AG08395 (cell line): ENCODE results near the gene PCDHGB1.
"Not testable (repeated sequence)": the region's sequence is repeated elsewhere in the genome, so short reads cannot be mapped to it uniquely, and the experiment has no call there.

Experiments
- DNase-seq: peaks from one replicate; pipeline ENCODE4 v3.0.0; 2012; ENCODE audit warnings: mixed read lengths, low spot score

PCDHGB1 gene

GRCh38 chr5:141349917-141350619, at the start of gene PCDHGB1:
PCDHGB1 (plus strand) TSS chr5:141350099; CDS start chr5:141350261, 162 bp downstream.
- peak; percentile 66 for DNase-seq

GRCh38 chr5:141303756-141304155, 46.1 kb upstream of the PCDHGB1 start, which contains the start of gene SLC25A2:
SLC25A2 (minus strand) TSS chr5:141304049; CDS start chr5:141303865, 184 bp downstream.
- no peak for DNase-seq

GRCh38 chr5:141306630-141307029, 43.3 kb upstream of the PCDHGB1 start:
- DNase-seq = no peak

DNA sequence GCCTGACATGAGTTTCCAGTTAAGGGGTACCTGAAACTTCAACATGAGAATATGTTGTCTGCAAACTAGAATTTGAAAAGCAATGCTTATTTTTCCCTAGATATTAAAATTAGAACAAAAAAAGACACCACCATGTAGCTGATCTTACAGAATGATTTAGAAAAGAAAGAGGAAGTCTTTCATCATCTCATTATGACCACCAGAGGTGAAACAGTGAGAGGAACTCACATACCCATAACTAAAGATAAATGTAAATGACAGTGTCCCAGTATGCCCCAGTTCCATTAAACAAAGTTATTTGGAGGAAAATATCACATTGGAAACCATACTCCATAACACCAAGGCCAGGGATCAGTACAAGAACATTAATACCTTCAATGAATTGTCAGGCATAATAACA, 36.2 kb upstream of the PCDHGB1 start:
- DNase-seq = no peak

GRCh38 chr5:141316963-141317362, 32.9 kb upstream of the PCDHGB1 start:
- not testable (repeated sequence) for DNase-seq

DNA sequence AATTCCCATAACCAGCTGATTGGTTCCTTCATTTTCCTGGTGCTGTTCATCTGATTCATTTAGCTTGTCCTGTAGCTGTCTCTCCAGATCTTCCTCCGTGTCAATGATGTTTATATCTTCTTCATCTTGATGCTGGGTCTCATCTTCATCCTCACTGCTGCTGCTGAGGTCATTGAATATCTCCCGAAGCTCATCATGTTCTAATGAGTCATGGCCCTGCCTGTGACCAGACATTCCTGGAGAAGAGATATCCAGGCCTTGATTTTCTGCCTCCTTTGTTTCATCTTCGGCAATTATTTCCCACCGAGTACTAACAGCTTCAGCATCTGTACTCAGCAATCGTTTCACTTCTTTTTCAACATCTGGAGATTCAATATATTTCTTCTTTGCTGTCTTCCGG, 30.7 kb upstream of the PCDHGB1 start:
- no peak for DNase-seq

- DNase-seq = no peak
Observed at GRCh38 chr5:141319699-141320098, 30.2 kb upstream of the PCDHGB1 start.

- peak; percentile 97 for DNase-seq
Observed at GRCh38 chr5:141320225-141321169, 29.4 kb upstream of the PCDHGB1 start, which contains the start of gene TAF7. TAF7 (minus strand) TSS chr5:141320784; CDS start chr5:141320044, 740 bp downstream.

- no peak for DNase-seq
Observed at GRCh38 chr5:141322261-141322660, 27.6 kb upstream of the PCDHGB1 start.

DNA sequence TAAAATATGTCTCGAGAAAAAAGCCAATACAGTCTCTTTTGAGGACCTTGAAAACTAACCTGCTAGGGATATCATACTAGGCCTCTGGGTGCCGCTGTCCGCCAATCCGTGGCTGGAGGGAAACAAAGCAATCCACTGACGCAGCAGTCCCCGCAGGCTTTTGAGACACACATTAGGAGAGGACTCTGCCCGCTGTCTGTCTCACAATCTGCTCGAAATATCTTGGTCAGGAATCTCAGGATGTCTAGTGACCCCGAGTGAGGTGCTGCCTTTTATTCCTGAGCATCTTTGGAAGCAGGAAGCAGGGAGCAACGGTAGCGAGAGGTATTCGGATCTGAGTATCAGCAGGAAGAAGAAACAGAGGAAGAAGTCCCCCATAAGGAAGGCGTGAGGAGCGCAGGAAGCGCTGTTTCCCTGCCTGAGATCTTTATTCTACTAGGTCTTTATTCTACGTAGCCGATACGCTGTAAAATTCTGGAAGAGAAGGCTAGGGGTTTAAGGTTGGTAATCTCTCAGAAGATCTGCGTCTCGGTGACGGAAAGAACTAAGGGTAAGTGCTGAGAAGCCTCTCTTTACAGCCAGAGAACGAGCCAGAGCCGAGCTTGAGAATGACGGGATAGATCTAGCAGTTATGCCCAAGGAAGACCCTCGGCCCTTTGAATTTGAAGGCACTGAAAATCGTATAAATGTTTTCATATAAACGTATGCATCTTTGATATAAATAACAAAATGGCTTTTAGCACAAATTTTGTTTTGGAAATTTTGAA, 23.6 kb upstream of the PCDHGB1 start:
- DNase-seq = peak; percentile 81

- DNase-seq = no peak
Observed at GRCh38 chr5:141328231-141328630, 21.7 kb upstream of the PCDHGB1 start.

GRCh38 chr5:141330299-141331080, 19.4 kb upstream of the PCDHGB1 start, which contains the start of gene PCDHGA1:
PCDHGA1 (plus strand) TSS chr5:141330514.
- DNase-seq = peak; percentile 63

DNA sequence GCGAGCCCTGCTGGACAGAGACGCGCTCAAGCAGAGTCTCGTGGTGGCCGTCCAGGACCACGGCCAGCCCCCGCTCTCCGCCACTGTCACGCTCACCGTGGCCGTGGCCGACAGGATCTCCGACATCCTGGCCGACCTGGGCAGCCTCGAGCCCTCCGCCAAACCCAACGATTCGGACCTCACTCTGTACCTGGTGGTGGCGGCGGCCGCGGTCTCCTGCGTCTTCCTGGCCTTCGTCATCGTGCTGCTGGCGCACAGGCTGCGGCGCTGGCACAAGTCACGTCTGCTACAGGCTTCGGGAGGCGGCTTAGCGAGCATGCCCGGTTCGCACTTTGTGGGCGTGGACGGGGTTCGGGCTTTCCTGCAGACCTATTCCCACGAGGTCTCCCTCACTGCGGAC, 17.3 kb upstream of the PCDHGB1 start:
- DNase-seq = not testable (repeated sequence)

GRCh38 chr5:141338538-141339306, 11.2 kb upstream of the PCDHGB1 start, which contains the start of gene PCDHGA2:
PCDHGA2 (plus strand) TSS chr5:141338760.
- DNase-seq = peak; percentile 54

GRCh38 chr5:141340781-141341354, 9.0 kb upstream of the PCDHGB1 start:
- not testable (repeated sequence) for DNase-seq

GRCh38 chr5:141342773-141343172, 7.1 kb upstream of the PCDHGB1 start:
- DNase-seq = no peak

- no peak for DNase-seq
Observed at GRCh38 chr5:141343242-141343952, 6.5 kb upstream of the PCDHGB1 start, which contains the start of gene PCDHGA3. PCDHGA3 (plus strand) TSS chr5:141343829; CDS start chr5:141344034, 205 bp downstream.

DNA sequence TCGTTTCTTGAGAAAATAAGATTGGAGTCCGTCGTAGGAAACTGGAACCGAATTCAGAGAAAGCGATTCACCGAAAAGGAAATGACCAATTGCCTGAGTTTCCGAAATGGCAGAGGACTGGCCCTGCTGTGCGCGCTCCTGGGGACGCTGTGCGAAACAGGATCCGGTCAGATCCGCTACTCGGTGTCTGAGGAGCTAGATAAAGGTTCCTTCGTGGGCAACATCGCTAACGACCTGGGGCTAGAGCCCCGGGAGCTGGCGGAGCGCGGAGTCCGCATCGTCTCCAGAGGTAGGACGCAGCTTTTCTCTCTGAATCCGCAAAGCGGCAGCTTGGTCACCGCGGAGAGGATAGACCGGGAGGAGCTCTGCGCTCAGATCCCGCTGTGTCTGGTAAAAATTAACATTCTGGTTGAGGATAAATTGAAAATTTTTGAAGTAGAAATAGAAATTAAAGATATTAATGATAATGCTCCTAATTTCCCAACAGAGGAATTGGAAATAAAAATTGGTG, 5.9 kb upstream of the PCDHGB1 start:
- no peak for DNase-seq

GRCh38 chr5:141345327-141345726, 4.6 kb upstream of the PCDHGB1 start:
- no peak for DNase-seq
